ENCODE measurements around the gene IL11.

IL11 gene

DNA sequence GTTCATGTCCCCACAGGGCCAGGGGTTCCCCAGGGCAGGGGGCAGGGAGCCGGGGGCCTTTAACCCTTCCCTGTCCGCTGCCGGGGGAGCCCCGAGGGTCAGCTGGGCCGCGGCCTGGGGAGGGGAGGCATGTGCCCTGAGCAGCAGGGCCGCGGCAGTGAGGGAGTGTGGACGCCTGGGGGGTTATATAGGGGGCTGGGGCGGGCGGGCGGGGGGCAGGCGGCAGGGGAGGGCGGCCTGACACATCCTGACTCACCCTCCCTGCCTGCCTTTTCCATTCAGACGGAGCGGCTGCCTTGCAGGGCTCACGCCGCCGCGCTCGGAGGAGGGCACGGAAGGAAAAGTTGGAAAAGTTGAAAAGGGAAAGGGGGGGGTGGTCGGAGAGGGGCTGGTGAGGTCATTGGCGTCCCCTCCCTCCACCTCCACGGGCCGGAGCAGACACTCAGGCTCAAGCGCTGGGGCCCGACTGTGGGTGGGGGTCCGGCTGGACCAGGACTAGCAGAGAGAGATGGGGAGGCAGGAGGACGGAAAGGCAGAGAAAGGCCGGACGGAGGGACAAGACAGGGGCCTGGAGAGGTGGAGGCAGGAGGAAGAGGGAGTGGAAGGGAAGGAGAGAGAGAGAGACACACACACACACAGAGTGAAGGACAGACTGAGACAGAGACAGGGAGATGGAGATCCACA, at the start of gene IL11:
IL11 (minus strand) TSS at position 159 of the 684 bp plus-strand sequence; CDS start at position 6, 153 bp downstream.
- no peaks in the 10 kb centered on the region for H3K9me3 ChIP-seq (ENCODE audit: insufficient read depth, low read length, severe bottlenecking)
- 0 out of 2 replicates have a peak, but pooled peaks cover 2% of the 10 kb centered on the region for H4K20me1 ChIP-seq (ENCODE audit: insufficient read depth, low read length)
- H3K4me2 ChIP-seq (ENCODE audit: insufficient read depth, low read length) = no peak within 1 kb of the TSS
- H3K4me1 ChIP-seq (ENCODE audit: insufficient read depth, low read length) = no peaks in the 10 kb centered on the region
- no peaks in the 10 kb centered on the region for H3K36me3 ChIP-seq (ENCODE audit: insufficient read depth, low read length)
- ATAC-seq (ENCODE audit: insufficient read depth, low read depth) = no peak; the same call in 2 of the 3 replicates
- H3K79me2 ChIP-seq (ENCODE audit: insufficient read depth, low read length) = no peaks in the 10 kb centered on the region
- no peak within 1 kb of the TSS for H3K4me3 ChIP-seq (ENCODE audit: low read depth in 1 of 2, low read length in 2 of 2)
- no peak within 1 kb of the TSS for H3K9ac ChIP-seq (ENCODE audit: low read depth, low read length)
- H2AFZ ChIP-seq (ENCODE audit: low read depth, low read length) = no peak within 1 kb of the TSS
- no peak for DNase-seq
- TF ChIP-seq, protein P1, sequence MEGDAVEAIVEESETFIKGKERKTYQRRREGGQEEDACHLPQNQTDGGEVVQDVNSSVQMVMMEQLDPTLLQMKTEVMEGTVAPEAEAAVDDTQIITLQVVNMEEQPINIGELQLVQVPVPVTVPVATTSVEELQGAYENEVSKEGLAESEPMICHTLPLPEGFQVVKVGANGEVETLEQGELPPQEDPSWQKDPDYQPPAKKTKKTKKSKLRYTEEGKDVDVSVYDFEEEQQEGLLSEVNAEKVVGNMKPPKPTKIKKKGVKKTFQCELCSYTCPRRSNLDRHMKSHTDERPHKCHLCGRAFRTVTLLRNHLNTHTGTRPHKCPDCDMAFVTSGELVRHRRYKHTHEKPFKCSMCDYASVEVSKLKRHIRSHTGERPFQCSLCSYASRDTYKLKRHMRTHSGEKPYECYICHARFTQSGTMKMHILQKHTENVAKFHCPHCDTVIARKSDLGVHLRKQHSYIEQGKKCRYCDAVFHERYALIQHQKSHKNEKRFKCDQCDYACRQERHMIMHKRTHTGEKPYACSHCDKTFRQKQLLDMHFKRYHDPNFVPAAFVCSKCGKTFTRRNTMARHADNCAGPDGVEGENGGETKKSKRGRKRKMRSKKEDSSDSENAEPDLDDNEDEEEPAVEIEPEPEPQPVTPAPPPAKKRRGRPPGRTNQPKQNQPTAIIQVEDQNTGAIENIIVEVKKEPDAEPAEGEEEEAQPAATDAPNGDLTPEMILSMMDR (IDR thresholded peaks at IDR 0.05; ENCODE audit: borderline replicate concordance, extremely low read depth, low read length, poor library complexity, severe bottlenecking) = no peak
- no peak for TF ChIP-seq EZH2 (IDR thresholded peaks at IDR 0.05; ENCODE audit: borderline replicate concordance, low read depth, low read length, severe bottlenecking)
- no peak within 1 kb of the TSS for H3K27ac ChIP-seq (ENCODE audit: low read length)
- no peaks in the 10 kb centered on the region for H3K27me3 ChIP-seq (ENCODE audit: insufficient read depth, low read length, poor library complexity)

DNA sequence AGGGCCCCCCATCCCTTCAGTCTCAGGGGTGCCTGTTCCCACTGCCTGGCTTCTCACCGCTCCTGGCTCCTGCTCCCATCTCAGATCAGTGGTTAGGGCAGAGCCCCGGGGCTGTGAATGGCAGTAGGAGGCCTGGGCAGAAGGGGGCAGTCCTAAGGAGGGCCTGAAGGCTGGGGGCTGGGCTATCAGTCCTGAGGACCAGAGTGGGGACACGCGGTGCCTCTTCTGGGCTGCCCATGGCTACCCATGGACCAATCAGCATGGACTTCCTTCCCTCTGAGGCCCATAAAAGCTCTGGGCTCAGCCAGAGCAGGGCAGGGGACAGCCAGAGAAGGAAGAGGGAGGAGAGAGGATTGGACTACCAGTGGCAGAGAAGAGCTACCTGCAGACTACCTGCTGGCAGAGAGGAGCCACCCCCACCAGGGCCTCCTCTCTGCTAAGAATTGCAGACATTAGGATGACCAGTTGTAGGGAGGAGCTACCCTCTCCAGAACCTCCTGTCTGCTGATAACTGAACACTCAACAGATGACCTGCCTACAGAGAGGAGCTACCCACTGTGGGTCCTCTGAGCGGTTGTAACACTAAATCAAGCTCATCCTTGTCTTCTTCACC, 49.5 kb upstream of the IL11 start:
- no peak overlapping the region; the same call in 1 of the 2 replicates for H3K9ac ChIP-seq (ENCODE audit: low read depth, low read length)
- H3K27ac ChIP-seq (ENCODE audit: low read length) = no peak overlapping the region; the same call in 1 of the 2 replicates
- H3K4me2 ChIP-seq (ENCODE audit: insufficient read depth, low read length) = no peak overlapping the region
- H3K4me3 ChIP-seq (ENCODE audit: low read depth in 1 of 2, low read length in 2 of 2) = no peak overlapping the region
- H4K20me1 ChIP-seq (ENCODE audit: insufficient read depth, low read length) = no peaks in the 10 kb centered on the region
- no peak for TF ChIP-seq EZH2 (IDR thresholded peaks at IDR 0.05; ENCODE audit: borderline replicate concordance, low read depth, low read length, severe bottlenecking)
- TF ChIP-seq, protein P1 (IDR thresholded peaks at IDR 0.05; ENCODE audit: borderline replicate concordance, extremely low read depth, low read length, poor library complexity, severe bottlenecking) = no peak
- DNase-seq (no peak), ATAC-seq (ENCODE audit: insufficient read depth, low read depth) (no peak)
- no peaks in the 10 kb centered on the region for H3K27me3 ChIP-seq (ENCODE audit: insufficient read depth, low read length, poor library complexity)
- H3K36me3 ChIP-seq (ENCODE audit: insufficient read depth, low read length) = no peaks in the 10 kb centered on the region
- no peaks in the 10 kb centered on the region for H3K9me3 ChIP-seq (ENCODE audit: insufficient read depth, low read length, severe bottlenecking)
- no peaks in the 10 kb centered on the region for H3K79me2 ChIP-seq (ENCODE audit: insufficient read depth, low read length)
- H2AFZ ChIP-seq (ENCODE audit: low read depth, low read length) = no peak overlapping the region
- peaks cover 29% of the 10 kb centered on the region for H3K4me1 ChIP-seq (ENCODE audit: insufficient read depth, low read length)

DNA sequence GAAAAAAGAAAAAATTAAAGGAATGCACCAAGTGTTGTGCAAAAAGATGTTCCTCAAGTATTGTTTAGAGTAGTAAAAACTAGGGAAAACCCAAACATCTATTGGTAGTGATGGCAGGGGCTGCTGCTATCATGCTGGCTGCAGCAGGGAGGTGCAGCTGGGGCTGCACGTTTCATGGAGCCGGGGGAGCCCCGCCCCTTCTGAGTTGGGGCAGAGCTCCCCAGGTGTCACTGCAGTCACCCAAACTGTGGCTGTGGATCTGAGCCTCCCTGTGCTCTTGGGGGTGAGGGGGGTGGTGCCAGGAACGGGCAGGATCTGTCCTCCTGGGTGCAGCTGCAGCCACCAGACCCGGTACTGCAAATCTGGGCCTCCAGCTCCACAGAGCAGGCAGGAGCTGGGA, 48.8 kb upstream of the IL11 start:
- Histone ChIP-seq H3K27ac (ENCODE audit: low read length) (no peak overlapping the region), H3K9me3 (ENCODE audit: insufficient read depth, low read length, severe bottlenecking) (no peaks in the 10 kb centered on the region), H3K79me2 (ENCODE audit: insufficient read depth, low read length) (no peaks in the 10 kb centered on the region), H3K4me3 (ENCODE audit: low read depth in 1 of 2, low read length in 2 of 2) (no peak overlapping the region), H3K4me2 (ENCODE audit: insufficient read depth, low read length) (no peak overlapping the region), H3K4me1 (ENCODE audit: insufficient read depth, low read length) (peaks cover 29% of the 10 kb centered on the region), H3K27me3 (ENCODE audit: insufficient read depth, low read length, poor library complexity) (no peaks in the 10 kb centered on the region), H4K20me1 (ENCODE audit: insufficient read depth, low read length) (no peaks in the 10 kb centered on the region), H3K36me3 (ENCODE audit: insufficient read depth, low read length) (no peaks in the 10 kb centered on the region), H2AFZ (ENCODE audit: low read depth, low read length) (no peak overlapping the region), H3K9ac (ENCODE audit: low read depth, low read length) (no peak overlapping the region)
- DNase-seq (no peak), ATAC-seq (ENCODE audit: insufficient read depth, low read depth) (no peak)
- TF ChIP-seq, protein P1 (IDR thresholded peaks at IDR 0.05; ENCODE audit: borderline replicate concordance, extremely low read depth, low read length, poor library complexity, severe bottlenecking) = no peak
- TF ChIP-seq EZH2 (IDR thresholded peaks at IDR 0.05; ENCODE audit: borderline replicate concordance, low read depth, low read length, severe bottlenecking) = no peak
